ENCODE data around the gene SLC22A1.
"Not testable (repeated sequence)": the region's sequence is repeated elsewhere in the genome, so short reads cannot be mapped to it uniquely, and the experiment has no call there.

SLC22A1 gene

GRCh38 chr6:160127270-160128124 lies 5.9 kb downstream of the SLC22A1 start:
- Mint-ChIP-seq H3K27me3 (no peaks in the 10 kb centered on the region), H3K4me3 (no peak overlapping the region)

GRCh38 chr6:160128125-160128683 lies 6.6 kb downstream of the SLC22A1 start:
- Mint-ChIP-seq H3K27ac (no peak overlapping the region), H3K36me3 (peaks cover under 1% of the 10 kb centered on the region), H3K27me3 (no peaks in the 10 kb centered on the region), H3K9me3 (no peaks in the 10 kb centered on the region), H3K4me3 (no peak overlapping the region), H3K4me1 (no peaks in the 10 kb centered on the region)

More at GRCh38 chr6:160127270-160128124, 5.9 kb downstream of the SLC22A1 start:
- H3K4me1 Mint-ChIP-seq, result no peaks in the 10 kb centered on the region
- no peak overlapping the region for H3K27ac Mint-ChIP-seq
- H3K36me3 Mint-ChIP-seq, result no peaks in the 10 kb centered on the region
- no peaks in the 10 kb centered on the region for H3K9me3 Mint-ChIP-seq

GRCh38 chr6:160128879-160129516 lies 7.4 kb downstream of the SLC22A1 start:
- Mint-ChIP-seq H3K27me3 (no peaks in the 10 kb centered on the region), H3K9me3 (no peaks in the 10 kb centered on the region), H3K4me1 (no peaks in the 10 kb centered on the region), H3K27ac (no peak overlapping the region), H3K36me3 (peaks cover 2% of the 10 kb centered on the region), H3K4me3 (no peak overlapping the region)

- no peaks in the 10 kb centered on the region for H3K9me3 Mint-ChIP-seq
- no peaks in the 10 kb centered on the region for H3K27me3 Mint-ChIP-seq
- no peak overlapping the region for H3K27ac Mint-ChIP-seq
- no peaks in the 10 kb centered on the region for H3K4me1 Mint-ChIP-seq
- H3K36me3 Mint-ChIP-seq, result peaks cover 2% of the 10 kb centered on the region
- H3K4me3 Mint-ChIP-seq, result peak overlapping the region; percentile 16
Observed at GRCh38 chr6:160129881-160130615, 8.4 kb downstream of the SLC22A1 start.

- Mint-ChIP-seq H3K27me3 (no peaks in the 10 kb centered on the region), H3K27ac (no peak overlapping the region), H3K4me3 (peak overlapping the region; percentile 16), H3K4me1 (no peaks in the 10 kb centered on the region), H3K9me3 (no peaks in the 10 kb centered on the region), H3K36me3 (peaks cover 2% of the 10 kb centered on the region)
Observed at GRCh38 chr6:160130729-160131484, 9.3 kb downstream of the SLC22A1 start.

- H3K36me3 Mint-ChIP-seq, result peaks cover 2% of the 10 kb centered on the region
- H3K27ac Mint-ChIP-seq, result no peak overlapping the region
- no peaks in the 10 kb centered on the region for H3K4me1 Mint-ChIP-seq
- no peak overlapping the region for H3K4me3 Mint-ChIP-seq
- no peaks in the 10 kb centered on the region for H3K27me3 Mint-ChIP-seq
- no peaks in the 10 kb centered on the region for H3K9me3 Mint-ChIP-seq
Observed at GRCh38 chr6:160131636-160132296, 10.2 kb downstream of the SLC22A1 start.

GRCh38 chr6:160132297-160132637 lies 10.7 kb downstream of the SLC22A1 start:
- no peaks in the 10 kb centered on the region for H3K27me3 Mint-ChIP-seq
- no peaks in the 10 kb centered on the region for H3K9me3 Mint-ChIP-seq
- H3K36me3 Mint-ChIP-seq, result peaks cover 2% of the 10 kb centered on the region
- no peak overlapping the region for H3K4me3 Mint-ChIP-seq
- no peaks in the 10 kb centered on the region for H3K4me1 Mint-ChIP-seq
- H3K27ac Mint-ChIP-seq, result peak overlapping the region; percentile 46

- Mint-ChIP-seq H3K27ac (peak overlapping the region; percentile 88), H3K27me3 (no peaks in the 10 kb centered on the region), H3K4me3 (no peak overlapping the region), H3K4me1 (no peaks in the 10 kb centered on the region), H3K9me3 (no peaks in the 10 kb centered on the region), H3K36me3 (peaks cover 2% of the 10 kb centered on the region)
Observed at GRCh38 chr6:160132776-160133338, 11.2 kb downstream of the SLC22A1 start.

- no peak overlapping the region for H3K4me3 Mint-ChIP-seq
- peaks cover 8% of the 10 kb centered on the region for H3K4me1 Mint-ChIP-seq
- no peaks in the 10 kb centered on the region for H3K27me3 Mint-ChIP-seq
- H3K9me3 Mint-ChIP-seq, result no peaks in the 10 kb centered on the region
- peak overlapping the region; percentile 88 for H3K27ac Mint-ChIP-seq
- H3K36me3 Mint-ChIP-seq, result peaks cover 2% of the 10 kb centered on the region
Observed at GRCh38 chr6:160133441-160134336, 12.1 kb downstream of the SLC22A1 start.

GRCh38 chr6:160134337-160134751 lies 12.7 kb downstream of the SLC22A1 start:
- not testable (repeated sequence) for H3K36me3 Mint-ChIP-seq, H3K27me3 Mint-ChIP-seq, H3K9me3 Mint-ChIP-seq, H3K4me3 Mint-ChIP-seq
- peak overlapping the region; percentile 56 for H3K27ac Mint-ChIP-seq
- H3K4me1 Mint-ChIP-seq, result peaks cover 11% of the 10 kb centered on the region

GRCh38 chr6:160134779-160135547 lies 13.3 kb downstream of the SLC22A1 start:
- peak overlapping the region; percentile 6 for H3K27ac Mint-ChIP-seq
- H3K4me3 Mint-ChIP-seq, result no peak overlapping the region
- H3K27me3 Mint-ChIP-seq, result no peaks in the 10 kb centered on the region
- H3K36me3 Mint-ChIP-seq, result peaks cover 2% of the 10 kb centered on the region
- peaks cover 14% of the 10 kb centered on the region for H3K4me1 Mint-ChIP-seq
- no peaks in the 10 kb centered on the region for H3K9me3 Mint-ChIP-seq

- no peak overlapping the region for H3K27ac Mint-ChIP-seq
- no peaks in the 10 kb centered on the region for H3K27me3 Mint-ChIP-seq
- no peak overlapping the region for H3K4me3 Mint-ChIP-seq
- H3K4me1 Mint-ChIP-seq, result peaks cover 14% of the 10 kb centered on the region
- H3K36me3 Mint-ChIP-seq, result peaks cover 2% of the 10 kb centered on the region
- H3K9me3 Mint-ChIP-seq, result no peaks in the 10 kb centered on the region
Observed at GRCh38 chr6:160135907-160136655, 14.5 kb downstream of the SLC22A1 start.

All from activated naive CD4-positive, alpha-beta T cell treated with anti-CD3 and anti-CD28 coated beads, Interleukin-2, amount 50 U/mL, for 24 hours (primary cell).